GOT3 (cell line): ENCODE results near the gene C19orf73.
"Not testable (repeated sequence)": the region's sequence is repeated elsewhere in the genome, so short reads cannot be mapped to it uniquely, and the experiment has no call there.

Source experiments
- DNase-seq: peaks from one replicate; lab custom pipeline; 2025; ENCODE audit warnings: mixed read lengths; lab: John Stamatoyannopoulos, UW

C19orf73 gene

GRCh38 chr19:49101160-49101559, 17.8 kb downstream of the C19orf73 start:
- no peak for DNase-seq

- no peak for DNase-seq
Observed at GRCh38 chr19:49098795-49099194, 20.1 kb downstream of the C19orf73 start.

GRCh38 chr19:49097453-49098288, 21.3 kb downstream of the C19orf73 start:
- peak; percentile 14 for DNase-seq

- no peak for DNase-seq
Observed at GRCh38 chr19:49094505-49095482, 24.1 kb downstream of the C19orf73 start.

- DNase-seq = no peak
Observed at GRCh38 chr19:49092686-49093085, 26.3 kb downstream of the C19orf73 start.

GRCh38 chr19:49091391-49092038, 27.4 kb downstream of the C19orf73 start:
- no peak for DNase-seq

- no peak for DNase-seq
Observed at GRCh38 chr19:49086296-49086695, 32.6 kb downstream of the C19orf73 start.

- DNase-seq = no peak
Observed at GRCh38 chr19:49085868-49086232, 33.1 kb downstream of the C19orf73 start.

- DNase-seq = peak; percentile 98
Observed at GRCh38 chr19:49085020-49085867, 33.7 kb downstream of the C19orf73 start, which contains the start of gene SNRNP70. SNRNP70 (plus strand) TSS chr19:49085451; CDS start chr19:49086415, 964 bp downstream.

- no peak for DNase-seq
Observed at GRCh38 chr19:49084206-49085019, 34.5 kb downstream of the C19orf73 start.

- no peak for DNase-seq
Observed at GRCh38 chr19:49081273-49081672, 37.7 kb downstream of the C19orf73 start.

- no peak for DNase-seq
Observed at GRCh38 chr19:49080392-49080791, 38.6 kb downstream of the C19orf73 start.

GRCh38 chr19:49074869-49075268, 44.1 kb downstream of the C19orf73 start:
- DNase-seq = not testable (repeated sequence)

- no peak for DNase-seq
Observed at GRCh38 chr19:49073514-49074378, 45.2 kb downstream of the C19orf73 start.

- DNase-seq = no peak
Observed at GRCh38 chr19:49071860-49072547, 46.9 kb downstream of the C19orf73 start.

GRCh38 chr19:49070416-49070815, 48.5 kb downstream of the C19orf73 start:
- DNase-seq = no peak

- no peak for DNase-seq
Observed at GRCh38 chr19:49069026-49069425, 49.9 kb downstream of the C19orf73 start.
